ENCODE results near the gene NKX3-2.

- TF ChIP-seq EZH2 (IDR thresholded peaks at IDR 0.05) (no peak), POLR2AphosphoS5 (IDR thresholded peaks at IDR 0.05; ENCODE audit: borderline replicate concordance, low read depth, low read length) (no peak)
These were observed 3.7 kb downstream of the NKX3-2 start for GRCh38 chr4:13540446-13541175.
